HCT116 (cell line): ENCODE data around the gene C9orf85. TPM values are rescaled to one million over a fixed set of nuclear protein-coding genes. Genes with fewer than 3 reads are reported as not detected.

Source experiments
- ATAC-seq: fragments of 200-7000 bp; cut with Tn5 transposase; 2 replicates; pipeline ENCODE4 v1.9.1; 2020; ENCODE audit warnings: mild to moderate bottlenecking, moderate library complexity
- BruUV-seq: library from RNA; stranded (reverse); fragments of 400-500 nt; replicated peaks from 2 replicates; lab custom pipeline; 2021; lab: Mats Ljungman, UMichigan
- CTCF ChIA-PET: fragments of 300-600 bp; sonication (Branson Sonifier 250); formaldehyde crosslinking; loops from one replicate; lab custom pipeline; 2021; ENCODE audit warnings: antibody characterized with exemption; lab: Charles Lee
- POLR2A ChIA-PET: fragments of 300-600, 350-600 bp; sonication (Branson Sonifier 250); formaldehyde crosslinking; loops from one replicate; lab custom pipeline; 2021; ENCODE audit warnings: antibody characterized with exemption; lab: Charles Lee
- RAD21 ChIA-PET, 2 experiments: fragments of 300-600 bp; sonication (Branson Sonifier 250); formaldehyde crosslinking; loops; one replicate each; lab custom pipeline; 2023; ENCODE audit warnings: low total read pairs in 2 of 2; ENCODE audit not compliant: uncharacterized antibody in 2 of 2, unreplicated experiment in 2 of 2, low non-redundant PET in 1 of 2; lab: Charles Lee
- DNase-seq: peaks from one replicate; pipeline ENCODE4 v3.0.0-alpha.2; 2010; ENCODE audit warnings: low read depth, low spot score
- H2AFZ ChIP-seq: fragments of 200-600 bp; shearing (Covaris generic), sonication (generic); 2 replicates; pipeline ENCODE4 v1.6.1; 2017; ENCODE audit warnings: low read depth, mixed run types, mixed read lengths, antibody characterized with exemption, low read length; ENCODE audit not compliant: poor library complexity, severe bottlenecking
- H3K27ac ChIP-seq: 2 replicates; pipeline ENCODE4 v1.5.1; 2012; ENCODE audit warnings: low read depth, low read length
- H3K27me3 ChIP-seq: fragments of 200-600 bp; sonication (generic); 2 replicates; pipeline ENCODE4 v1.6.1; 2016; ENCODE audit warnings: mixed run types, low read length, mixed read lengths; ENCODE audit not compliant: insufficient read depth
- H3K36me3 ChIP-seq, 2 experiments: fragments of 200-500 bp in 1 of 2; fragments of 200-600 bp in 1 of 2; sonication (Bioruptor generic) in 1 of 2; sonication (generic) in 1 of 2; 2 replicates each; pipeline versions ENCODE4 v1.5.1 to v1.6.1; 2014 to 2016; ENCODE audit warnings: low read length in 2 of 2, inconsistent platforms in 1 of 2, mixed read lengths in 1 of 2, mixed run types in 1 of 2; ENCODE audit not compliant: insufficient read depth in 2 of 2, control insufficient read depth in 1 of 2
- H3K4me1 ChIP-seq, 2 experiments: fragments of 200-600 bp in 1 of 2; sonication (generic) in 1 of 2; 2 replicates each; pipeline versions ENCODE4 v1.5.1 to v1.6.1; 2012 to 2017; ENCODE audit warnings: low read length in 2 of 2, inconsistent platforms in 1 of 2, mild to moderate bottlenecking in 1 of 2, mixed read lengths in 1 of 2, mixed run types in 1 of 2, moderate library complexity in 1 of 2; ENCODE audit not compliant: insufficient read depth in 2 of 2, control insufficient read depth in 1 of 2
- H3K4me2 ChIP-seq: fragments of 200-600 bp; sonication (generic); 2 replicates; pipeline ENCODE4 v1.6.1; 2017; ENCODE audit warnings: mixed run types, low read length, mixed read lengths
- H3K4me3 ChIP-seq, 2 experiments: fragments of 200-600 bp in 1 of 2; sonication (generic) in 1 of 2; replicated peaks in 1 of 2; 2 replicates each; pipeline ENCODE4 v1.5.1; 2011 to 2016; ENCODE audit warnings: low read length in 2 of 2, control low read depth in 1 of 2, low read depth in 1 of 2, mild to moderate bottlenecking in 1 of 2, mixed read lengths in 1 of 2, mixed run types in 1 of 2
- H3K79me2 ChIP-seq: fragments of 200-600 bp; sonication (generic); 2 replicates; pipeline ENCODE4 v1.6.1; 2017; ENCODE audit warnings: mild to moderate bottlenecking, mixed run types, low read length, moderate library complexity, mixed read lengths; ENCODE audit not compliant: insufficient read depth
- H3K9ac ChIP-seq: fragments of 200-600 bp; sonication (generic); 2 replicates; pipeline ENCODE4 v1.6.1; 2016; ENCODE audit warnings: low read length, mixed read lengths
- H3K9me2 ChIP-seq: fragments of 200-600 bp; sonication (generic), shearing (Covaris generic); 2 replicates; pipeline ENCODE4 v1.6.1; 2017; ENCODE audit warnings: mixed run types, mild to moderate bottlenecking, moderate library complexity; ENCODE audit not compliant: insufficient read depth
- H3K9me3 ChIP-seq, 2 experiments: fragments of 200-500 bp in 1 of 2; fragments of 200-600 bp in 1 of 2; sonication (Bioruptor generic) in 1 of 2; sonication (generic) in 1 of 2; 2 replicates each; pipeline ENCODE4 v1.6.1; 2014 to 2017; ENCODE audit warnings: low read length in 2 of 2, mixed read lengths in 2 of 2, inconsistent platforms in 1 of 2, low read depth in 1 of 2, mild to moderate bottlenecking in 1 of 2, mixed run types in 1 of 2, moderate library complexity in 1 of 2; ENCODE audit not compliant: control insufficient read depth in 1 of 2, insufficient read depth in 1 of 2
- H4K20me1 ChIP-seq: fragments of 200-600 bp; sonication (generic), shearing (Covaris generic); 2 replicates; pipeline ENCODE4 v1.6.1; 2017; ENCODE audit warnings: mixed run types, mild to moderate bottlenecking, moderate library complexity; ENCODE audit not compliant: insufficient read depth
- ATF3 ChIP-seq: IDR thresholded peaks from 2 replicates; pipeline ENCODE4 v1.6.1; 2012
- ELF1 ChIP-seq: IDR thresholded peaks from 2 replicates; pipeline ENCODE4 v1.6.1; 2012; ENCODE audit warnings: low read depth, borderline replicate concordance
- MAX ChIP-seq: IDR thresholded peaks from 2 replicates; pipeline ENCODE4 v1.6.1; 2012
- TCF7L2 ChIP-seq: IDR thresholded peaks from 2 replicates; pipeline ENCODE4 v1.7.0; 2011; ENCODE audit warnings: borderline replicate concordance, inconsistent platforms; ENCODE audit not compliant: insufficient read depth, insufficient read length; ENCODE audit errors: extremely low read depth
- intact Hi-C: fragments of 100-400 bp; cut with micrococcal nuclease; formaldehyde crosslinking; loops from 2 replicates; pipeline ENCODE4 v1.10.0; 2022
- total RNA-seq: library from RNA; stranded (reverse); gene quantifications from one replicate; pipeline ENCODE4 v1.2.1, GENCODE V29; 2021; ENCODE audit not compliant: unreplicated experiment
- TF ChIP-seq, protein P1 (sequence below): IDR thresholded peaks from 2 replicates; pipeline ENCODE4 v1.6.1; 2012; ENCODE audit warnings: low read depth

C9orf85 gene
- total RNA-seq, 1 experiment from 2014 or later: 12.4 TPM

GRCh38 chr9:71895955-71896354 lies 15.5 kb upstream of the C9orf85 start:
- no TSS peak for BruUV-seq
- ATAC-seq: no peak
- TF ChIP-seq ELF1 (no peak), ATF3 (no peak), MAX (no peak), TCF7L2 (no peak)
- TF ChIP-seq, protein P1, sequence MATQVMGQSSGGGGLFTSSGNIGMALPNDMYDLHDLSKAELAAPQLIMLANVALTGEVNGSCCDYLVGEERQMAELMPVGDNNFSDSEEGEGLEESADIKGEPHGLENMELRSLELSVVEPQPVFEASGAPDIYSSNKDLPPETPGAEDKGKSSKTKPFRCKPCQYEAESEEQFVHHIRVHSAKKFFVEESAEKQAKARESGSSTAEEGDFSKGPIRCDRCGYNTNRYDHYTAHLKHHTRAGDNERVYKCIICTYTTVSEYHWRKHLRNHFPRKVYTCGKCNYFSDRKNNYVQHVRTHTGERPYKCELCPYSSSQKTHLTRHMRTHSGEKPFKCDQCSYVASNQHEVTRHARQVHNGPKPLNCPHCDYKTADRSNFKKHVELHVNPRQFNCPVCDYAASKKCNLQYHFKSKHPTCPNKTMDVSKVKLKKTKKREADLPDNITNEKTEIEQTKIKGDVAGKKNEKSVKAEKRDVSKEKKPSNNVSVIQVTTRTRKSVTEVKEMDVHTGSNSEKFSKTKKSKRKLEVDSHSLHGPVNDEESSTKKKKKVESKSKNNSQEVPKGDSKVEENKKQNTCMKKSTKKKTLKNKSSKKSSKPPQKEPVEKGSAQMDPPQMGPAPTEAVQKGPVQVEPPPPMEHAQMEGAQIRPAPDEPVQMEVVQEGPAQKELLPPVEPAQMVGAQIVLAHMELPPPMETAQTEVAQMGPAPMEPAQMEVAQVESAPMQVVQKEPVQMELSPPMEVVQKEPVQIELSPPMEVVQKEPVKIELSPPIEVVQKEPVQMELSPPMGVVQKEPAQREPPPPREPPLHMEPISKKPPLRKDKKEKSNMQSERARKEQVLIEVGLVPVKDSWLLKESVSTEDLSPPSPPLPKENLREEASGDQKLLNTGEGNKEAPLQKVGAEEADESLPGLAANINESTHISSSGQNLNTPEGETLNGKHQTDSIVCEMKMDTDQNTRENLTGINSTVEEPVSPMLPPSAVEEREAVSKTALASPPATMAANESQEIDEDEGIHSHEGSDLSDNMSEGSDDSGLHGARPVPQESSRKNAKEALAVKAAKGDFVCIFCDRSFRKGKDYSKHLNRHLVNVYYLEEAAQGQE: no peak
- Histone ChIP-seq H3K4me1 (no peaks in the 10 kb centered on the region), H3K79me2 (peaks cover 90% of the 10 kb centered on the region), H3K9me3 (no peaks in the 10 kb centered on the region), H3K36me3 (no peaks in the 10 kb centered on the region), H2AFZ (no peak overlapping the region), H3K4me2 (no peak overlapping the region), H4K20me1 (peaks cover 10% of the 10 kb centered on the region; the same call in 1 of the 2 replicates), H3K27me3 (no peaks in the 10 kb centered on the region), H3K9ac (no peak overlapping the region), H3K4me3 (no peak overlapping the region), H3K9me2 (no peaks in the 10 kb centered on the region), H3K27ac (no peak overlapping the region)
- POLR2A ChIA-PET: interaction anchor here (3.0 kb wide), 1 partner anchor 15 kb away, joined by 10 read pairs; the partner anchor contains the start of genes ABHD17B and C9orf85
- RAD21 ChIA-PET: no interaction called here
- no peak for DNase-seq
- CTCF ChIA-PET: no interaction called here
- intact Hi-C loops: no loop called here
